GM21529 (cell line): ENCODE data around the gene NRIP3.
"Not testable (repeated sequence)": the region's sequence is repeated elsewhere in the genome, so short reads cannot be mapped to it uniquely, and the experiment has no call there.

ENCODE experiments used
- ATAC-seq: cut with Tn5 transposase; IDR thresholded peaks from one replicate; pipeline ENCODE4 v1.9.1; 2021; ENCODE audit not compliant: unreplicated experiment

Gene NRIP3

DNA sequence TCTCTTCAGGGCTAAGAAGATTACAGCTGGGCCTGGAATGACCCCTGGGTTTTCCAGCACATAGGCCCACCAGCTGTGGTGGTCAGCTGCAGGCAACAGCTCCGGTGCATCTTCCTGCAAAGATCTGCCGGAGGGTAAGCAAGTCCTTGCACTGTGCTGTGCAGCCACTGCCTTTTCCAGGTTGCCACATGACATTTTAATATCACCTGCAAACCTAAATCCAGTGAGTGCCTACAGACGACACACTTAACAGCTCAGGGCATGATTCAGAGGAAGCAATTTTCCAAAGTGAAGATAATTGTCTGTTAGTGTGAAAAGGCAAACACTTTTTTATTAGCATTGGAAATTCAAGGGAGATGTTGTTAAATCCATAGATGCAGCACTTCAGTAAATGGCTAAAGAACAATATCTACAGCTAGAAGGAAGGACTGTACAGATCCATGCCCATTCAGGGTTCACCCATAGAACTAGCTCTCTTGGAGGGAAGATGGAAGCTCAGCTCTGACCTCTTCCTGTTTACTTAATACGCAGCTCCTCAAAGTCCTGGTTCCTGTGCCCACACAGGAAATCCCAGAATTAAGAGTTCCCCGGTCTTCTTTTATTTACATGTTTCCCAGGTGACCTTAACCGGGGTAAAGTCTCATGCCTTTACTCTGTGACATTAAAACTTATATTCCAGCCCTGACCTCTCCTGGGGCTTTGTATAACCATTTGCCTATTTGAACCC is 13.3 kb upstream of the NRIP3 start:
- no peak for ATAC-seq

DNA sequence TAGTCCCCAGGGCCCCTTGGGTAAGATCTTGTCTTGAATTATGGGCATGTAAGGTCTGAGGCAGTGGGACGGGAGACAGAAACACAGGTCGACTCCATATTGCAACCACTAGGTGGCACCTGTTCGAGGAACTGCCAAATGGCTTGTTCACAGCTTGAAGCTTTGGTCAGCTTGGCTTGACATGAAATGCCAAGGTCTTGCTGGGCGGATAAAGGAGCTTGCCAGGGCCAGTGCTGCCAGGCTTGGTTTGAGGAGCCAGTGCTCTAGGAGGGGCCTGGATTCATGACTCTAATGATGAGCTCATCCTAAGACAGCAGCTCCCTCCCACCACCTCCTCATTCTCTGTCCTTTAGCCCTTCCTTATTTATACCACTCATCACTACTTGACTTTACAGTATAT is 11.9 kb upstream of the NRIP3 start:
- peak; percentile 73 for ATAC-seq

DNA sequence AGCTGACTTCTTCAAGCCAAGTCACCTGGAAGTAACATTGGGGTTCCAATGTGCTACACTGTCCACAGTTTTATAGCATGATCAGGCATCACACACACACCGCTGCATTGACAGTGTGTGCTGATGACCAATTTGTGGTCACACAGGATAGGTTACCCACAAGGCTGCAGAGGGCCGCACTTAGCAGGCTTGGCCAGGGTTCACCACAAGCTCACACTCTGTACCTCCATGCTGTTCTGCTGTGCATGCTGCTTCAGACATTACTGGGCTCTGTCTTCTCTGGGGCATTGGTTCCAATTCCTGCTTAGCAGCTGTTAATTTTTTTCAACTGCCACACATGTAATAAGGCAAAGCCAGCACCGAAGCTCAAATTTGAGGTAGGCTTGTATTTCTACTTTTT is 11.0 kb upstream of the NRIP3 start:
- no peak for ATAC-seq

DNA sequence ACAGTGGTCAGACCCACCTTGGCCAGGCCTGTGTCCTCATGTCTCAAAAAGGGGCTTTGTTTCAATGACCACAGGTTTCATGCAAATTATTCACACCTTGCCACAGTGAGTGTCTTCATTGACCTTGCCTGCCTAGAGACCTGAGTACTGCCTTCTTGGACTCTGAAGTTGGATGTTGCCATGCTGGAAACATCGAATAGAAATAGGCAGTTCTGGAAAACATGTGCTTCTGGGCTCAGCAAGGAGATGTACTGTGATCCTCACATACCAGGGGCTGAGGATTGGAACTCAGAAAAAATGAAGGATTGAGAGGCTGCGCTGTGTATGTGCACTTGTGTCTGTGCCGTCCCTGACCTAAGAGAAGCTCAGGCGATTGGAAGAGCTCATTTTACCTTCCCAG is 9.6 kb upstream of the NRIP3 start:
- ATAC-seq: no peak

DNA sequence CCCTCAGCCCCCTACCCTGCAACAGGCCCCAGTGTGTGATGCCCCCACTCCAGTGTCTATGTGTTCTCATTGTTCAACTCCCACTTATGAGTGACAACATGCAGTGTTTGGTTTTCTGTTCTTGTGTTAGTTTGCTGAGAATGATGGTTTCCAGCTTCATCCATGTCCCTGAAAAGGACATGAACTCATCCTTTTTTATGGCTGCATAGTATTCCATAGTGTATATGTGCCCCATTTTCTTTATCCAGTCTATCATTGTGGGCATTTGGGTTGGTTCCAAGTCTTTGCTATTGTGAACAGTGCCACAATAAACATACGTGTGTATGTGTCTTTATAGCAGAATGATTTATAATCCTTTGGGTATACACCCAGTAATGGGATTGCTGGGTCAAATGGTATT is 5.7 kb upstream of the NRIP3 start:
- ATAC-seq: not testable (repeated sequence)

DNA sequence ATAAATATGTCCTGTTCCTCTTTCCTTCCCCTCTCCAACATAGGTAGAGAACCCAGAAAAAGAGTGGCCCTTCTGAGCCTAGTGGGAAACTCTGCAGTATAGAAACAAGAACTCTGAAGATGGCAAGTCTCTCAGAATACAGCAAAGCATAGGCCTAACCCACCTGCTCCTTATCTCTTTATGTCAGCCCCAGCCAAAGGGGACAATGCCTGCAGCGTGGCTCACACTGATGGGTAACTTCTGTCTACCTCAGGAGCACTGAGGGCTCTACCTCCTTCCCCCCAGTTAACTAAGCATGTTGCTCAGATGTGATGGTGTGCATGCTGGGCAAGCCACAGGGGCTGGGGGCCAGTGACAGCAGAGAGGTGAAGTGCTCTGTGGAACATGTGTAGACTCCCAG is 4.9 kb upstream of the NRIP3 start:
- no peak for ATAC-seq

DNA sequence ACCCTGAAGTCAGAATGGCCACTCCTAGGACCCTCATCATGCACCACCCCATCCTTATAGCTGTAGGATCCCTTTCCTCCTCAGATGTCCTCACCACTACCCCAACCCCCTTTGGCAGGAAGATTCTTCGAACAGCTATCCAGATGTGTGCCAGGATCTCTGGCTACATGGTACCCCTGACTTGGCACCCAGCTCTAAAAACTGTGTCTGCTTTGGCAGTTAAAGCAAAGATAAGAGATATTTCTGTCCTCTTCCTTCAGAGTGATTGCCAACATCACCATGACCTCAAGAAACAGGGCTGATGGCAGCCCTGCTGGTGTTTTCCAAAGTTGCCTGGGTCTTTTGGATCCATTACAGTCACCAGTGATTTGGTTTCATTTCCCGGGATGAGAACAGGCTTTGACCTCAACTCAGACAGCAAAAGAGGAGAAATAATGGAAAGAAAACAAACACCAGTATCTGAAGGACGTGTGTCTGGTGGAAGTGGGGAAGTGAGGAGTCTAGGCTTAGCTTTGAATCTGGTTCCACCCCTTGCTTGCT is 4.3 kb upstream of the NRIP3 start:
- no peak for ATAC-seq

DNA sequence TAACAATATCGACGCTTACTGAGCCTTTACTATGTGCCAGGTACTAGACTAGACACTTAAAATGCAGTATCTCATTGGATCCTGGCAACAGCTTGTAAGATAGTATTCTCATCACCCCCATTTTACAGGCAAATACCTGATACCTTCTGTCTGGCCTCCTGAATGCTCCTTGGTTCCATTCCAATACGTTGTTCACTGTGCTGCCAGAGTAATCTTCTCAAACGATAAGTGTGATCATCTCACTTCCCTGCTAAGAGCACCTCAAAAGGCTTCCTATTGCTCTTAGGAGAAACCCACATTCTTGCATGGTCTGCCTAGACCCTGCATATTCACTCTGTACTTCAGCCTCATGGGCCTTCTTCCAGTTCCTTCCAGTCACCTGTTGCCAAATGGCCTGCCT is 1.3 kb upstream of the NRIP3 start:
- ATAC-seq: no peak

DNA sequence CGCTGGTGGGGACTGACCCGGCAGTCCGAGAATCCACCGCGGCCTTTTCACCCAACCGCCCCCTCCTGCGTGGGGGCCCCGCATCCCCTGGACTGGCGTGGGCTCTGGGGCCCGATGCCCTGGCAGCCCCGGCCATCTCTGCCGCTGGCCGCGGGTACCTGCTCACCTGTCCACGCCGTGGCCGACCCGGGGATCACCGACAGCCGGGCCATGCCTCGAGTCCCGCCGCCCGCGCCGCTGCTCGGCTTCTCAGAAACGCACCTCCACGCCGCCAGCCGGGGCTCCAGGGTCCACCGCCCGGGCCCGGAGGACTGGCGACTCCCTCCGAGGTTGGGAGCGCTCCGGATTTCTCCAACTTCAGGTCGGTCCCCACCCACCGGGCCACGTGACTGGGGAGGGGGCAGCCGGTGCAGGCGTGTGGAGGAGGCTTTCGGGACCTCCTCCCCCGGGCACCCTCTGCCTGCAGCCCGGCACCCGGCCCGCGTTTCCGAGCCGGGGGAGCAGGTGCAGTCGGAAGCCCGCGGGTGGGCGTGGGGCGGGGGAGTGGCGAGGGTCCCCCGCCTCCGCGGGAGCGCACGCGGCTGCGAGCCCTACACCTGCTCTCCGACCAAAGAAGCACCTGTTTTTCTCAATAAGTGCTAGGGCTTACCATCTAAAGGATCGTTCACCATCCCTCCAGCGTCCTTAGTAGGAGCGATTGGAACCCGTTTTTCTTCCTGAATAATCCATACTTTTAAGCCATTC is 554 bp upstream of the NRIP3 start:
- ATAC-seq: no peak

DNA sequence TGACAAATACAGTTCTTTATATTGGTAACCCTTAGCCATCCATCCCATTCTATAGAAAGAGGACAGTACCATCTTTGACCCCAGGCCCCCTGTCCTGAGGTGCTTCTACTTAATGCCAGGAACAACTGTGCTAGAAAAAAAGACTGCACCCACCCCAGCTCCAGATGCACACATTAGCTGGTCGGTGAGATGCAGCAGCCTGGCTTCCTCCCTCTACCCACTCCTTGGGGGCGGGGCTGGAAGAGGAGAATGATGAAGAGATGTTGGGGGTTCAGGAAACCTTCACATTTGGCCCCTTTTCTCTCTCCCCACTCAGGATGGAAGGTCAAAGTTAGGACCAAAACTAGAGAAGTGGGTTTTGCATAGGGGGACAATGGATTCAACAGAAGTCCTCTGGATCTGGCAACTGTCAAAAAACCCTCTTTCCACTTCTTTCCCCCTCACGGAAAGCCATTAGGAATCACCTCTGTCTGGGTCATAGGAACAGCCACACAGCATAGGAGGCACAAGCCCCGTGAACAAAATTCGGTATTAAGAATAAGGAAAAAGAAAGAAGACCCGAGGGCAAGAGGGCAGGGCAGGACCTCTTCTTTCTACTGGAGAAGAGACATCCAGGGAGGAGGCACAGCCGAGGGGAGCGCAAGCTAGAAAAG is 755 bp downstream of the NRIP3 start:
- ATAC-seq: no peak

DNA sequence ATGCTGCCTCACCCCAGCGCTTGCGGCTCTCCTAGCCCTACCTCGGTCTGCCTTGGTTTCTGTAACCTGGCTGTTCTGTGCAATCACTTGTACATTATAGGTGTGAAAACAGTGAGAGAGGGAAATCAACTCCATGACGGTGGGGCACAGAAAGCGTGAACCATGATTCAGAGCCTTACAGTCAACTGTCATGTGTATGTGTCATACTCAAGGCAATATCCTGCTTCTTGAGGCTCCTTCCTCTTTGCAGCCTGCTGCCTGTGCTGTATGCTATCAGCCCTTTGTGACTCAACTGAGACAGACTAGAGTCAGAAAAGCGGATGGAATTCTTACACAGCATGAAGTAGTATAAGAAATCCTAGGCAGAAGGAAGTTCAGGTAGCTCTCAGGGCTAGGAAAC is 2.1 kb downstream of the NRIP3 start:
- no peak for ATAC-seq

DNA sequence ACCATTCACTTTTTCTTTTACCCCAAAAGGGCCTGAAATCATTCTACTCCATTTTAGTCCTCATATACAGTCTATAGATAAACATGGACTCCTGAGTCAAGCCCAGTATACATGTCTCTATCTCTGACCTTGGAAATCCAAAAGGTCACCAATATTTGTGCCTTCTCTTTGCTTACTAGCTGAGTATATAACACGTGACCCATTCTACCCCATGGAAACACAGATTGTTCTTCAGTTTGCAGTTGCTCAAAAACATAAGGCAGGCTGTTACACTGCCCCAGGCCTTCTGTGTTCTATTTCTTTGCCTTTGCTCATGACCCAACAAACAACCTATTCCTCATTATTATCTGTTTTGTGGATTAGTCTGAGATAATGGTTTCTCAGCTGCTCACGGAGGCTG is 5.8 kb downstream of the NRIP3 start:
- no peak for ATAC-seq

DNA sequence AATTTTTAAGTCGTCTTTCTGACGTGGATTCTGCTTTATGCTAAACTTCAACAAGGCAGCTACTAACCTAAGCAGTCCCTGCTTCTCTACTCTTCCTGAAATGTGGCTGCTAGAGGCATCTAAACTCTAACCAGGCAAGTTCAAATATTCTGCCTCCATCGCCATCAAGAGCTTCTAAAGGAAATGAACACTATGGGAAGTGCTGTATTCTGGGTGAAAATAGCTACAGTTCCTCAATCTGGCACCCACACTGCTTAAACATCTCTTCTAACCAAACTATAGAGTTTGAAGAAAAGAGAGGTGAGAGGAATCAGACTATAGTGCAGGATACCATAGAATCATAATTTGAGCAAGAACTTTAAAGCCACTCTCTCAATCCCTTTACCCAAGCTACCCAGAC is 6.3 kb downstream of the NRIP3 start:
- ATAC-seq: no peak

DNA sequence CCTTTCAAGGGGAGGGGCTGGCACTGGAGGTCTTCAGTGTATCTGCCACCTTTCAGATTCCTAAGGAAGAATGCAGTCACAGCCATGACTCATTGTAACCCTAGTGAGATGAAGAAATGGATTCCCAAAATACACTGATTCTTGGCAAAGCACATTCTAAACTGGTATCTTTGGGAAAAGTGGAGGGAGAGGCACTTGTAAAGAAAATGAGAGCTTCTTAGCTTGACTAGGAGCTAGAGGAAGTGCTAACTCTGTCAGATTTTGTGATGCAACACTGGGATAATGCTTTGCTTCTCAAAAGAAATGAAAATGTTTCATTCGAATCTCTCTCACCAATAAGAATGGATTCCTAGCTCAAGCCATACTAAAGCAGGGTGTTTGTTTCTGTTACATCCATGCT is 14.3 kb downstream of the NRIP3 start:
- no peak for ATAC-seq

DNA sequence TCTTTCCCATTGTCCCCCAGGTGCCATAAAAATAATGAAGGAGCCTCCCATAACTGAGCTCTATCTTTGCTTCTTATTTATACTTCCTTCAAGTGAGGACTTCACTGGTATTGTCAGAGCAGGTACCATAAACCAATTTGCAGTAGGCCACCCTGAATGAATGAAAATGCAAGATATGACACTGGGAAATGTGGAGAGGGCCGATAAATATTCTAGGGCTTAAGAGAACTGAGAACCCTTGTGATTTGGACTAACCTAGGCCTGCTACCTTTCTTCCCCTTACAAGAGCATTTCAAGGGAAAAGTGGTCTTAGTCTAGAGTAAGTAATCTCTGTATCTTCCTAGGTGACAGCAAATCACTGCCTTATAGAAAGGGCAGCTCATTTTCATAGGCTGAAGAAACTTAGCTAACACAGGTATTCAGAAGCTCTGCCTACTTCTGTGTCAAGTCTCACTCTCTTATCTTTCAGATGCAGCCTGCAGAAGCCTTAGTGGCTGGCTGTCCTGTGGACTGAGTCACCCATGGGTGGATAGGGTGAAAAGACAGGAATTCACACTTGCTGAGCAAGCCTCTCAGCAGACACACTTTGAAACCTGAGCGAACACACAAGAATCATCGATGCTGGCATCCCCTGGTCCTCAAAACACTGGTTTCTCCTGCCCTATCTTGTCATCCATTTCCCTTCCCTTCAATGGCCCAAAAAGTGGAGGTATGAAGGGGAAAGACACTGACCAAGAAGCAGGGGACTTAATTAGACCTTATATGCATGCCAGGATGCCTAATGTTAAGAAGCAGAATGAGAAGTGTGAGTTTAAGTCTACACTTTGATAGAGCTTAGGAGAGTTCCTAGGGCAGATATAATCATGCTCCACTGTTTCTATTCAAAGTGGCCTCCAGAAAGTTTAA is 15.2 kb downstream of the NRIP3 start:
- ATAC-seq: no peak

DNA sequence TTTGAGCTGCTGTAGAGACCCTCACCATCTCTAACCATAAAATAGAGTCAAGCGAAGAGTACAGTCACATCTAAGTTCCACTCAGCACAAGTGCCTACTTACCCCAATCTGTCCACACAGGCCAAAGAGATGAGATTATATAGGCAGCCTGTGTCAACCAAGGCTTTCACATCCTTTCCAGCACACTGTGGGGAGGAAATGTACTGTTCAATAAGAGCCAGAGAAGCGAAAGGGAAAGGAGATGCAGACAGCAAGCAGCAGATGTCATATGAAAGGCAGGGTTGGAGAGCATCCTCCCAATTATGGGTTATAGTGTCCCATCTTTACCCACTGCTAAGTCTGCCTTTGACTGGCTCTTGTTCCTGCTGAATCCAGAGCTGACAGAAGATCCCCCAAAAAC is 16.4 kb downstream of the NRIP3 start:
- no peak for ATAC-seq

DNA sequence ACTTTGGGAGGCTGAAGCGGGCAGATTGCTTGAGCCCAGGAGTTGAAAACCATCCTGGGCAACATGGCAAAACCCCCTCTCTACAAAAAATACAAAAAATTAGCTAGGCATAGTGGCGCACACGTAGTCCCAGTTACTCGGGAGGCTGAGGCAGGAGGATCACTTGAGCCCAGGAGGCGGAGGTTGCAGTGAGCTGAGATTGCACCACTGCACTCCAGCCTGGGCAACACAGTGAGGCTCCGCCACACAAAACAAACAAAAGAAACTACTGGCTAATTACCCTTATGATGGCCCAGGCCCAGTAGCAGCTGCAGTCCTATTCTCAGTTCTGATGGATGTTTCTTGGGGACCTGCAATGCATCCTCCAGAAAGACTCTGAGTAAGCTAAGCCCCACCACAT is 17.0 kb downstream of the NRIP3 start:
- not testable (repeated sequence) for ATAC-seq

DNA sequence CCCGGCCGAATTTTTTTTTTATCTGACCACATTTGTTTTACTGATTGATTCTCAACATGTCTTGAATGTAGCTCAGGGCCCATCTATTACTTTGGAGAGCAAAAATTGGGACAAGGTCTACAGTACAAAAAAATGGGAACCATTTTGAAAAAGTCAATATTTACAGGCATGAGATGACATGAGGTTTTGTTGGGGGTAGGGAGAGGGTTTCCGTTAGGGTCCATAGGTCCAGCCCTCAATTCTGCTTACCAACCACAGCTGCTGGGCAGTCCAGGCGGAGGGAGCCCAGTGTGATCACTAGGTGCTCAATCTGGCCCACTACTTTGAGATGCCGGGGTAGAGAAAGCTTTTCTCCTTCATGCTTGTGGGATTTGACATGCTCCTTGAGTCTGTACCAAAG is 18.3 kb downstream of the NRIP3 start:
- no peak for ATAC-seq

DNA sequence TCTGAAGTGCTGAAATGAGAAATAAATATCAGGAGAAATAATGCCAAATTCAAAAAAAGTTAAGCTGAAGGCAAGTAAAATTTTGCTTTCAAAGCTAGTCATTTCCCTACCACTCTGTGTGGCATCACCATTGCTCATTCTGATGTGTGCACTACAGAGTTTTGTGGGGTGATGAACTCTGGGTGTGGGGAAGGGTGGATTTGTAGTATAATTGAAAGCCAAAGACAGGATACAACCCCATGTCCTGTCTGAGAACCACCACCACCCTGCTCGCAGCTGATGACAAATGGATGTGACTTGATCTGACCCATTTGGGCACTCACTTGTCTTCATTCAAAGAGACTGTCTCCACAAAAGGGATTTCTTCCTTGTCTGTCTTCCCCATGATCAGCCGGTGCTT is 20.2 kb downstream of the NRIP3 start:
- no peak for ATAC-seq

DNA sequence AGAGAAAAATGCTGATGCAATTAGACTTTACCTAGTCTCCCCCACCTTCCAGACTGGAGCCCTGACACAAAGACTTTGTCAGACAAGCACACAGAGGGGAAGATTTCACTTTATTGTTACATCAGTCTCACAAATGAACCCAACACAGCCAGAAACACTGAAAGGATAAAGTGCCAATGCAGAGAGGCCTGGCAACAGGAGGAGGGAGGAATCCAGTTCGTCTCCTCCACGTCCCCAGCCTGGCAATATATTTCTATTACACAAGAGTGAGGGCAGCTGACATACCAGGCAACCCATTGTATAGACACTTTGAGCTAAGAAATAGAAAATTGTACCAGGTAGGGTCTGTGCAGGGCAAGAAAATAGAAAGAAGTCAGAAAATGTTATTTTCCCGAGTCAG is 23.3 kb downstream of the NRIP3 start:
- no peak for ATAC-seq

DNA sequence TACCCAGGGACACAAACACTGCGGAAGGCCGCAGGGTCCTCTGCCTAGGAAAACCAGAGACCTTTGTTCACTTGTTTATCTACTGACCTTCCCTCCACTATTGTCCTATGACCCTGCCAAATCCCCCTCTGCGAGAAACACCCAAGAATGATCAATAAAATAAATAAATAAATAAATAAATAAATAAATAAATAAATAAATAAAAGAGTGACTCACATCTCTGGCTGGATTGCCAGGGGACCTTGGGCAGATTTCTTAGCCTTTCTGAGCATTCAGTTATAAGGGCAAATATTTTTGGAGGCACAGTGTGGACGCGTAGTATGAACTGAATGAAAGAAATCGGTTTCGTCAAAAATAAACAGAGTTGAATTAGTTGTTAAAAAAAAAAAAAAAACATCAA is 24.4 kb downstream of the NRIP3 start:
- not testable (repeated sequence) for ATAC-seq
